Rectal smooth muscle tissue (tissue), 1 donor: ENCODE data around the gene KLRB1.
"Not testable (repeated sequence)": the region's sequence is repeated elsewhere in the genome, so short reads cannot be mapped to it uniquely, and the experiment has no call there.

Experiments
- H3K27ac ChIP-seq: one replicate; pipeline ENCODE4 v1.7.0; 2013; ENCODE audit warnings: low read depth, low read length, inconsistent platforms
- H3K27me3 ChIP-seq: one replicate; pipeline ENCODE4 v1.7.0; 2013; ENCODE audit warnings: low read length; ENCODE audit not compliant: control insufficient read depth, insufficient read depth
- H3K36me3 ChIP-seq: one replicate; pipeline ENCODE4 v1.7.0; 2013; ENCODE audit warnings: low read length; ENCODE audit not compliant: control insufficient read depth, insufficient read depth
- H3K4me1 ChIP-seq: one replicate; pipeline ENCODE4 v1.7.0; 2013; ENCODE audit warnings: low read length; ENCODE audit not compliant: control insufficient read depth, insufficient read depth
- H3K4me3 ChIP-seq: one replicate; pipeline ENCODE4 v1.7.0; 2013; ENCODE audit warnings: low read length
- H3K9ac ChIP-seq: one replicate; pipeline ENCODE4 v1.7.0; 2013; ENCODE audit warnings: low read length

KLRB1 gene

DNA sequence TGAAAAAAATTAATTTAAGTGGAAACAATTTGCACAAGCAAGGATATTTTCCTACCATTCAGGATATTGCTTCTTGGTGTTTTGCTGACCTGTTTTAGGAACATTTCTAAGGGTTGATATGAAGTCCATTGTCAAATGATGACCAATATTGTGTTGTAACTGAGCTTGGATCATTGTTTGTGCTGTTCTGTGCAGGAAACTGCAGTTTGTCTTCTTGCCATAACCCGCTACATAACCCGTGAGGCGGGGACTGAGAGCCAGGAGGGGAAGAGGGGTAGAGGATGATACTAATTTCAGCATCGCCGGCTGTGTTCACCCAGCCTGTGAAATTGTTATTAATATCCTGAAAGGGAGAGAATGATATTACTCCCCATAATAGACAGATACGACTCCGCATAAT is 41.6 kb downstream of the KLRB1 start:
- H3K9ac ChIP-seq, H3K36me3 ChIP-seq, H3K4me3 ChIP-seq, H3K27ac ChIP-seq, H3K4me1 ChIP-seq, H3K27me3 ChIP-seq: not testable (repeated sequence)

DNA sequence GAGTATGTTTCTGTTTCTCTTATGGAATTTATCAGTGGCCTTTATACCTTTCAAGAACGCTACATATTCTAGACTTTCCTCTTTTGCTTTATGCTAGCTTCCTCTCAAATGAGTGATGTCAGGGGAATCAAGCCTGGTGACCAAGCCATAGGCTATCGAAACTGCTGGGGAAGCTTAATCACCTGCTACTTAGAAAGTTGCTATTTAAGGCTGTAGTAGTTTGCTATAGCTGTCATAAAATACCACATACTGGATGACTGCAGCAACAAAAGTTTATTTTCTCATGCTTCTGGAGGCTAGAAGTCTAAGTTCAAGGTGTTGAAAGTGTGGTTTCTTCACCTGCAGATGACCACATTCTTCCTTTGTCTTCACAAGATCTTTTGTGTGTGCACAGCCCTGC is 43.3 kb downstream of the KLRB1 start:
- not testable (repeated sequence) for H3K27me3 ChIP-seq, H3K36me3 ChIP-seq, H3K9ac ChIP-seq, H3K4me1 ChIP-seq, H3K4me3 ChIP-seq, H3K27ac ChIP-seq

DNA sequence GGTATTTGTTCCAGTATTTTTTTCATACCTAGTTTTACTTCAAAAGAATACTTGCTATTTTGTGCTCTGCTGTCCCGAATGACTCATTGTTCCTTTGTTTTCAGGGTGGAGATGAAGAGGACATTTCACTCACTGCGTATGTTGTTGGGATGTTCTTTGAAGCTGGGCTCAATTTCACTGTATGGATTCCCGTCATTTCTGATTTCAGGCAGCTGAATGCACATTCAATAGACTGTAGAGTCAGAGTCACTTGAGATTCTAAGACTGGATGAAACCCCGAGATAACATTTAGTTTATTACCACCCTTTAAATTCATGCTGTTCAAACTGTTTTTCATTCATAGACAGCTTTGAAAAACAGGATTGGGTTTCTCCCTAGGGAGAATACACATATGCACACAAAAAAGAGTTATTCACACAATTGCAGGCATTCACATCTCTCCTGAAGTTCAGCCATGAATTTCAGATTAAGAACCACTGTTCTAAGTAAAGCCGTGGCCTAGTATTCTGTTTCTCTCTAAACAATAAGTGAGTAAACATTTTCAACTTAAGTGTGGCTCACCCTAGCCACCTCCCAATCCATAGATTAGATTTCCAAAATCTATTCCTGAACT is 44.8 kb downstream of the KLRB1 start:
- H3K36me3 ChIP-seq, H3K4me3 ChIP-seq, H3K4me1 ChIP-seq, H3K9ac ChIP-seq, H3K27ac ChIP-seq, H3K27me3 ChIP-seq: not testable (repeated sequence)

DNA sequence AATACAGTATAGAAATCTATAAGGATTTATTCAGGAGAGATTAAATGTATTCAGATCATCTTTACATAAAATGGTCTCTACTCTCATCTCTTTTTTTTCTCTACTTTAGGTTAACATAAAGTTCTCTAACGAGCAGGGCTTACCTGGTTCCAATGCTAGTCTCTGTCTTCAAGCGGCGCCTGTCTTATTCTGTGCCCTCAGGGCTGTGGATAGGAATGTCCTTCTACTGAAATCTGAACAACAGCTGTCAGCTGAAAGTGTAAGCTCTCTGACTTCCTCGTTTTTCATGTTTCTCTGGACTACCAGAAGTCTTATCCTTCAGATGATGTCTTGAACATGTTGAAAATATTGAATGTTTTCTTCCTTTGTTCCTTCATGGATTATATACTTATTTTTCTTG is 62.2 kb downstream of the KLRB1 start:
- H3K36me3 ChIP-seq, H3K9ac ChIP-seq: not testable (repeated sequence)

More for the DNA sequence above, 62.2 kb downstream of the KLRB1 start:
- H3K4me3 ChIP-seq, H3K27me3 ChIP-seq, H3K27ac ChIP-seq, H3K4me1 ChIP-seq: not testable (repeated sequence)
